Pancreas (tissue), 10 donors: ENCODE results near the gene REV1. TPM values are rescaled to one million over a fixed set of nuclear protein-coding genes. Genes with fewer than 3 reads are reported as not detected.

ENCODE experiments used
- ATAC-seq, 4 donors: fragments of 200-7000 bp; cut with Tn5 transposase; one replicate each; pipeline versions ENCODE4 v1.8.0 to v1.9.1; 2020; ENCODE audit warnings: mild to moderate bottlenecking in 4 of 4, moderate library complexity in 4 of 4
- DNase-seq, 6 donors: peaks; one replicate each; pipeline ENCODE4 v3.0.0-alpha.2; 2020
- FAIRE-seq: peaks from 2 replicates; lab custom pipeline; 2012; peaks lifted over from hg19 to GRCh38; lab: Jason Lieb, UNC
- H3K27ac ChIP-seq, 4 donors: fragments of 200-600 bp; sonication (generic); 1 replicate in 3 of 4; 2 replicates in 1 of 4; pipeline versions ENCODE4 v1.5.0 to v1.8.0; 2020
- H3K27me3 ChIP-seq, 4 donors: fragments of 200-600 bp; one replicate each; pipeline ENCODE4 v1.8.0; 2021
- H3K36me3 ChIP-seq, 3 donors: fragments of 200-600 bp; sonication (generic) in 1 of 3; one replicate each; pipeline versions ENCODE4 v1.5.0 to v1.8.0; 2020 to 2021
- H3K4me1 ChIP-seq, 3 donors: fragments of 200-600 bp; one replicate each; pipeline ENCODE4 v1.8.0; 2021
- H3K4me3 ChIP-seq, 4 donors: fragments of 200-600 bp; sonication (generic) in 2 of 4; one replicate each; pipeline versions ENCODE4 v1.5.0 to v1.8.0; 2020 to 2021
- H3K9me3 ChIP-seq, 4 donors: fragments of 200-600 bp; one replicate each; pipeline ENCODE4 v1.8.0; 2021
- WGBS, 2 donors: extraction: QIAGEN DNeasy Blood & Tissue Kit; methylation state at CpG; one replicate each; pipeline ENCODE4 v1.1.7; 2013; 5-methylcytosine and 5-hydroxymethylcytosine counted together
- intact Hi-C, 3 donors: fragments of 100-400 bp; cut with DNase I; formaldehyde crosslinking; loops; one replicate each; pipeline versions ENCODE4 v1.11.1 to v1.14.2; 2022
- polyA plus RNA-seq, 2 donors: library from polyadenylated mRNA; stranded (reverse); fragments of 200-250 nt; gene quantifications; one replicate each; pipeline ENCODE4 v1.2.3, GENCODE V29; 2013
- total RNA-seq, 6 donors: library from RNA; stranded (reverse); fragmentation: NEBNext Ultra II Directional in 4 of 6; extraction: Animal tissue kit (Norgen Biotek cat#: 25700) in 4 of 6; gene quantifications; one replicate each; pipeline versions ENCODE4 v1.2.1 to v1.2.4, GENCODE V29; 2021 to 2023
- TF ChIP-seq, protein P1 (sequence below), 4 donors: fragments of 200-600 bp; sonication (generic) in 3 of 4; IDR thresholded peaks; one replicate each; pipeline versions ENCODE4 v1.5.0 to v1.8.0; 2021; ENCODE audit warnings: antibody characterized with exemption in 4 of 4
- donor health status: healthy with polysubstance abuse.
- donor health status: DM: no; HTN: no; CAD: no; lungs with moderate emphysema.
- donor health status: DM: no; HTN: no; CAD: no.
- donor health status: control.
- donor health status: control.
- donor health status: Bipolar disorder and iron deficiency.
- donor health status: DM: yes; HTN: yes; CAD: no.
- donor health status: DM: no; HTN: no; CAD: no.
- donor health status: DM: no; HTN: no; CAD: no.
- donor health status: DM: yes; HTN: yes; CAD: no.

REV1 gene
- total and polyA plus RNA-seq, 8 donors: 9.3 to 22.6 (median 14.1) TPM

DNA sequence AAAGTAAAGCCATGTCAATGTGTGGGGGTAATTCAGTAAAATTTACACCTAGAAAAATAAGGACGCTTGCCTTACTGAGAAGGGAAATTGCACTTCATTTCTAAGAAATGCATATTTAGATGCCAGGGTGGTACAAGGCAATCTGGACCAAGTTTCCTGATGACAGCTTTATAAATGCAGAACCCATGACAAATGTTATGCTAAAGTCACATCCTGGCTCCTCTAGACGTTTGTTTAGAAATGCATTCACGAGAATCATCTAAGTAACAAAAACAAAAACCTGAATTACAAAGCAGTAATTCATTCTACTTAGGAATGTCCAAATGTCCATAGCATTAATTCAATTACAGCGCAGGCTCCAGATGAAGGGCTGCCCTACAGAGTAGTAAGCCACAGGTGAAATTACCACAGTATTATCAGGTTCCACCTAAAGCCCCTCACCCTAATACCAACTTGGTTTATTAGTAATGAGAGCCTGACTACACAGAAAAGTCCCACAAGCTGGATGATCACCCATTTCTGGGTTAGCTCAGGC is 49.8 kb downstream of the REV1 start:
- DNase-seq: no peak
- H3K36me3 ChIP-seq: peaks cover 0 to 19% (median 0%) of the 10 kb centered on the region in 3 donors
- 74 to 76% methylated on average over 4 of the region's 4 CpGs for WGBS, 2 donors
- H3K4me3 ChIP-seq: no peak overlapping the region
- H3K4me1 ChIP-seq: no peaks in the 10 kb centered on the region
- ATAC-seq: no peak
- intact Hi-C loops: no loop called here
- no peaks in the 10 kb centered on the region for H3K27me3 ChIP-seq
- FAIRE-seq: no peak
- H3K27ac ChIP-seq: no peak overlapping the region
- TF ChIP-seq, protein P1, sequence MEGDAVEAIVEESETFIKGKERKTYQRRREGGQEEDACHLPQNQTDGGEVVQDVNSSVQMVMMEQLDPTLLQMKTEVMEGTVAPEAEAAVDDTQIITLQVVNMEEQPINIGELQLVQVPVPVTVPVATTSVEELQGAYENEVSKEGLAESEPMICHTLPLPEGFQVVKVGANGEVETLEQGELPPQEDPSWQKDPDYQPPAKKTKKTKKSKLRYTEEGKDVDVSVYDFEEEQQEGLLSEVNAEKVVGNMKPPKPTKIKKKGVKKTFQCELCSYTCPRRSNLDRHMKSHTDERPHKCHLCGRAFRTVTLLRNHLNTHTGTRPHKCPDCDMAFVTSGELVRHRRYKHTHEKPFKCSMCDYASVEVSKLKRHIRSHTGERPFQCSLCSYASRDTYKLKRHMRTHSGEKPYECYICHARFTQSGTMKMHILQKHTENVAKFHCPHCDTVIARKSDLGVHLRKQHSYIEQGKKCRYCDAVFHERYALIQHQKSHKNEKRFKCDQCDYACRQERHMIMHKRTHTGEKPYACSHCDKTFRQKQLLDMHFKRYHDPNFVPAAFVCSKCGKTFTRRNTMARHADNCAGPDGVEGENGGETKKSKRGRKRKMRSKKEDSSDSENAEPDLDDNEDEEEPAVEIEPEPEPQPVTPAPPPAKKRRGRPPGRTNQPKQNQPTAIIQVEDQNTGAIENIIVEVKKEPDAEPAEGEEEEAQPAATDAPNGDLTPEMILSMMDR (IDR thresholded peaks at IDR 0.05): no peak
- no peaks in the 10 kb centered on the region for H3K9me3 ChIP-seq

DNA sequence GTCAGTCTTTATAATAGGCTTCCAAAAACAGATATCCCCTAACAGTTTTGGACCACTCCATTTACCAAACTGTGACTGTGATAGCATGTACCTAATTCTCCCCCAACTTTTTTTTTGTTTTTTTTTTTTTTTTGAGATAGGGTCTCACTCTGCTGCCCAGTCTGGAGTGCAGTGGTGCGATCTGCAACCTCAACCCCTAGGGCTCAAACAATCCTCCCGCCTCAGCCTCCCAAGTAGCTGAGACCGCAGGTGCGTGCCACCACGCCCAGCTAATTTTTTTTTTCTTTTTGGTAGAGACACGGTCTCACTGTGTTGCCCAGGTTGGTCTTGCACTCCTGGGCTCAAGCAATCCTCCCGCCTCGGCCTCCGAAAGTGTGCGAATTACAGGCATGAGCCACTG is 52.9 kb downstream of the REV1 start:
- DNase-seq: no peak
- no peak overlapping the region for H3K4me3 ChIP-seq
- WGBS, 2 donors: 97% methylated on average over 10 of the region's 10 CpGs
- H3K9me3 ChIP-seq: no peaks in the 10 kb centered on the region
- ATAC-seq: no peak
- intact Hi-C loops: no loop called here
- H3K27me3 ChIP-seq: no peaks in the 10 kb centered on the region
- TF ChIP-seq, protein P1 (IDR thresholded peaks at IDR 0.05): no peak
- no peaks in the 10 kb centered on the region for H3K4me1 ChIP-seq
- FAIRE-seq: no peak
- H3K36me3 ChIP-seq: peaks cover 0 to 17% (median 0%) of the 10 kb centered on the region in 3 donors
- no peak overlapping the region for H3K27ac ChIP-seq

DNA sequence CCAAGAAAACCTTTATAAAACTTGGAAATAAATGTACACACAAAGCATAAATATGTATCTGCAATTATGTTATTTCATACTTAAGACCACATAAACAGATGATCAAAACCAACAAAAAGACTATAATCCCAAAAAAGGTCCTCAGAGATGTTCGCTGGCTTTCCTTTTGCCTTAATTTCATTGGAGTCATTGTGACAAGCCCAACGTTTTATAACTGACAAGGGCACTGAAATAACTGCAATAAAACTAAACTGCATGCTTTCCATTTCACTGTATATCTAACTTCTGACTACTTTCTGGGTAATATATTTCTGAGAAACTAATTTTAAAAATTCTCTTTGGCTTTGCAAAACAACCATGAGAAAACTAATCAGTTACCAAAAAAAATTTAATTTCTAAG is 56.5 kb downstream of the REV1 start:
- Histone ChIP-seq H3K4me1 (no peaks in the 10 kb centered on the region), H3K36me3 (peaks cover 0 to 13% (median 5%) of the 10 kb centered on the region in 3 donors), H3K27me3 (no peaks in the 10 kb centered on the region), H3K9me3 (no peaks in the 10 kb centered on the region), H3K4me3 (no peak overlapping the region), H3K27ac (no peak overlapping the region)
- DNase-seq (no peak), ATAC-seq (no peak), FAIRE-seq (no peak)
- 70 to 74% methylated on average over 2 of the region's 2 CpGs for WGBS, 2 donors
- intact Hi-C loops: no loop called here
- TF ChIP-seq, protein P1 (IDR thresholded peaks at IDR 0.05): no peak

DNA sequence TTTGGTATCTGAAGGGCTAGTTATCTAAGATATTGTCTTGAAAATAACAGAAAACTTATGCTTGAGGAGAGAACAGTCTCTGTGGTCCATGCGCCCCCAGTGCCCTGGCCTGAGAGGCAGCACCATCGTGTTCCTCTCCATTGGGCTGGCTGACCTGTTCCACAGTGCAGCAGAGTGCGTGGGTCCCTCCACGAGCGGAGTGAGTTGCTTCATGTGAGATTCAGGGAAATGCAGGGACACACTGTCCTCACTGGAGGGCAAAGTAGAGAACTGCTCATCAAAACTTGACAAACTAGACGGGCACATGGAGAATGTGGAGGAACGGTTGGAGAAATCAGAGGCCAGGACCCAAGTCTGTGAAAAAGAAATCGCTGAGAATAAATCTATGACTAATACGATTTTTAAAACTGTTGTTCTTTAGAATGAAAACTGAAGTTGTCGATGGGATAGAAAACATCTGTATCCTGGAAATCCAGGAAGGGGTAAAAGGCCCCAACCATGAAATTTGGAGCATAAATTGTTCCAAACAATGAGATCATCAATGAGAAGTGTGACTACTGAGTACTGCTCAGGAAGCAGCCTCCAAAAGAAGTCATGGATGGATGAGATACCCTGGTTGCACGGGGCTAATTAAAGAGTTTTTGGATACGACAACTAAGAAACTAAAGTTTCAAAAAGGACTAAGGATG is 58.1 kb downstream of the REV1 start:
- intact Hi-C loops: no loop called here
- no peak for FAIRE-seq
- no peaks in the 10 kb centered on the region for H3K27me3 ChIP-seq
- no peak for ATAC-seq
- H3K36me3 ChIP-seq: peaks cover 0 to 15% (median 9%) of the 10 kb centered on the region in 3 donors
- no peak overlapping the region for H3K4me3 ChIP-seq
- H3K4me1 ChIP-seq: no peaks in the 10 kb centered on the region
- H3K9me3 ChIP-seq: no peaks in the 10 kb centered on the region
- no peak for DNase-seq
- TF ChIP-seq, protein P1 (IDR thresholded peaks at IDR 0.05): no peak
- H3K27ac ChIP-seq: no peak overlapping the region
- WGBS, 2 donors: 90% methylated on average over 12 of the region's 12 CpGs
